Muscle layer of duodenum (tissue), 2 donors: ENCODE results near the gene CSF2RB.

Experiments
- H3K27ac ChIP-seq: one replicate; pipeline ENCODE4 v1.7.0; 2013; ENCODE audit warnings: mild to moderate bottlenecking, low read length
- H3K27me3 ChIP-seq: one replicate; pipeline ENCODE4 v1.7.0; 2013; ENCODE audit warnings: low read depth, mild to moderate bottlenecking, control low read depth, low read length
- H3K36me3 ChIP-seq, 2 donors: one replicate each; pipeline ENCODE4 v1.7.0; 2013; ENCODE audit warnings: low read length in 2 of 2, control low read depth in 1 of 2, mild to moderate bottlenecking in 1 of 2; ENCODE audit not compliant: insufficient read depth in 2 of 2, control insufficient read depth in 1 of 2
- H3K4me1 ChIP-seq, 2 donors: one replicate each; pipeline ENCODE4 v1.7.0; 2013; ENCODE audit warnings: low read length in 2 of 2, mild to moderate bottlenecking in 2 of 2, control low read depth in 1 of 2, moderate library complexity in 1 of 2; ENCODE audit not compliant: insufficient read depth in 2 of 2, control insufficient read depth in 1 of 2
- H3K4me3 ChIP-seq, 2 donors: one replicate each; pipeline ENCODE4 v1.7.0; 2013; ENCODE audit warnings: low read length in 2 of 2, low read depth in 1 of 2, mild to moderate bottlenecking in 1 of 2
- H3K9me3 ChIP-seq, 2 donors: one replicate each; pipeline ENCODE4 v1.7.0; 2013; ENCODE audit warnings: low read length in 2 of 2, control low read depth in 1 of 2, mild to moderate bottlenecking in 1 of 2; ENCODE audit not compliant: control insufficient read depth in 1 of 2
- donor health status: healthy.

The CSF2RB gene

GRCh38 chr22:36913427-36914389 is at the start of gene CSF2RB:
CSF2RB (plus strand) TSS chr22:36913628; CDS start chr22:36922208, 8,580 bp downstream.
- no peaks in the 10 kb centered on the region for H3K27me3 ChIP-seq
- H3K4me1 ChIP-seq = peaks cover 0 to 6% of the 10 kb centered on the region in 2 donors
- H3K27ac ChIP-seq = peak within 1 kb of the TSS; percentile 72
- peaks cover 0 to 3% of the 10 kb centered on the region in 2 donors for H3K9me3 ChIP-seq
- peak within 1 kb of the TSS; percentile 49 to 50 for H3K4me3 ChIP-seq
- H3K36me3 ChIP-seq = no peaks in the 10 kb centered on the region

DNA sequence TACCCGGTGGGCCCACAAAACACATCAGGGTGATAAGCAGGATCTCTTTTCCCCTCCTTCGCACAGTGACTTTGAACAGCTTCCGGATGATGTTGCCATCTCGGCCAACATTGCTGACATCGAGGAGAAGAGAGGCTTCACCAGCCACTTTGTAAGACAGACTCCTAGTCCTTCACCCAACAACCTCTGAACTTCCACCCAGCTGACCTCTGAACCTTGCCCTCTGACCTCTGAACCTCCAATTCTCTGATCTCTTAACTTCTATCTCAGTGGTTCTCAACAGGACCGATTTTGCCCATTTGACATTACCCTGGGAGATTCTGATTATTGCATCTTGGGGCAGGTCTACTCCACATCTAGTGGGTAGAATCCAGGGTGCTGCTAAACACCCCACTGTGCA is 49.4 kb upstream of the CSF2RB start:
- Histone ChIP-seq H3K9me3 (no peaks in the 10 kb centered on the region), H3K4me1 (peaks cover 2 to 4% of the 10 kb centered on the region in 2 donors), H3K27me3 (no peaks in the 10 kb centered on the region), H3K4me3 (no peak overlapping the region), H3K27ac (no peak overlapping the region), H3K36me3 (peaks cover 0 to 4% of the 10 kb centered on the region in 2 donors)

DNA sequence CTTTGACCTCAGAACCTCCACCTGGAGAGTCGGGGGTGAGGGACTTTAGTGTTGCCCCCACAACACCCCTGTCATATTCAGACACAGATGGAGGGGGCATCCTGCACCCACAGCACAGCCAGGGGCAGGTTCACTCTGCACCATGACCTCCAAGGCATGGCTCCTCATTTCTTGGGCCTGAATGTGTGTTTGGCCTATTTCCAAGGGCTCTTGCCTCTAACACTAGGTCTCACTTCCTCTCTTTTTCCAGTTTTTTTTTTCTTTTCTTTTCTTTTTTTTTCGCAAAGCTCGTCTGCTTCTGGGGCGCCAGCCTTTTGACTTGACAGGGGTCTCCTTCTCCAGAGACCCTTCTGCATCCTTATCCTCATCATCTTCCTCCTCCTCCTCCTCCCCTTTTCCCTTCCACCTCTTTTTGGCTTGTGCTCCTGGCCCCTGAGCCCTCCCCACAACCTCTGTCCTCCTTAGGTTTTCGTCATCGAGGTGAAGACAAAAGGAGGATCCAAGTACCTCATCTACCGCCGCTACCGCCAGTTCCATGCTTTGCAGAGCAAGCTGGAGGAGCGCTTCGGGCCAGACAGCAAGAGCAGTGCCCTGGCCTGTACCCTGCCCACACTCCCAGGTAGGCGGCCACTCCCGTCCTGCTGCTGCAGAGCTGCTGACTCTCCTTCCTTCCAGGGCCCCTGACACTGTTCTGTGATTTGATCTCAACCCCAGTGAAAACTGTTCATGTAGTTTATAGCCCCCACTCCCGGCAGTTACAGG is 48.8 kb upstream of the CSF2RB start:
- Histone ChIP-seq H3K4me3 (no peak overlapping the region), H3K27ac (no peak overlapping the region), H3K4me1 (peaks cover 2 to 4% of the 10 kb centered on the region in 2 donors), H3K9me3 (no peaks in the 10 kb centered on the region), H3K36me3 (peaks cover 0 to 4% of the 10 kb centered on the region in 2 donors), H3K27me3 (no peaks in the 10 kb centered on the region)

GRCh38 chr22:36865346-36865745 is 48.1 kb upstream of the CSF2RB start:
- H3K36me3 ChIP-seq = peaks cover 0 to 4% of the 10 kb centered on the region in 2 donors
- H3K27me3 ChIP-seq = no peaks in the 10 kb centered on the region
- H3K9me3 ChIP-seq = no peaks in the 10 kb centered on the region
- no peak overlapping the region for H3K4me3 ChIP-seq
- peaks cover 2 to 4% of the 10 kb centered on the region in 2 donors for H3K4me1 ChIP-seq
- no peak overlapping the region for H3K27ac ChIP-seq

GRCh38 chr22:36867695-36868094 is 45.7 kb upstream of the CSF2RB start:
- Histone ChIP-seq H3K27ac (no peak overlapping the region), H3K27me3 (no peaks in the 10 kb centered on the region), H3K9me3 (no peaks in the 10 kb centered on the region), H3K4me1 (peaks cover 2 to 4% of the 10 kb centered on the region in 2 donors), H3K36me3 (peaks cover 0 to 4% of the 10 kb centered on the region in 2 donors), H3K4me3 (no peak overlapping the region)

GRCh38 chr22:36868546-36869181 is 44.8 kb upstream of the CSF2RB start:
- Histone ChIP-seq H3K27me3 (no peaks in the 10 kb centered on the region), H3K4me3 (no peak overlapping the region), H3K4me1 (peaks cover 3 to 7% of the 10 kb centered on the region in 2 donors), H3K9me3 (no peaks in the 10 kb centered on the region), H3K36me3 (peaks cover 0 to 4% of the 10 kb centered on the region in 2 donors), H3K27ac (no peak overlapping the region)

GRCh38 chr22:36870250-36870649 is 43.2 kb upstream of the CSF2RB start:
- no peaks in the 10 kb centered on the region for H3K9me3 ChIP-seq
- peaks cover 3 to 5% of the 10 kb centered on the region in 2 donors for H3K4me1 ChIP-seq
- H3K4me3 ChIP-seq = no peak overlapping the region
- H3K27me3 ChIP-seq = no peaks in the 10 kb centered on the region
- H3K36me3 ChIP-seq = peaks cover 0 to 4% of the 10 kb centered on the region in 2 donors
- no peak overlapping the region for H3K27ac ChIP-seq

GRCh38 chr22:36871669-36872081 is 41.8 kb upstream of the CSF2RB start:
- H3K9me3 ChIP-seq = no peaks in the 10 kb centered on the region
- no peak overlapping the region for H3K27ac ChIP-seq
- H3K4me1 ChIP-seq = peaks cover 3 to 5% of the 10 kb centered on the region in 2 donors
- H3K36me3 ChIP-seq = peaks cover 0 to 4% of the 10 kb centered on the region in 2 donors
- H3K27me3 ChIP-seq = no peaks in the 10 kb centered on the region
- H3K4me3 ChIP-seq = no peak overlapping the region

- no peak overlapping the region for H3K27ac ChIP-seq
- no peak overlapping the region for H3K4me3 ChIP-seq
- H3K4me1 ChIP-seq = peaks cover 3 to 5% of the 10 kb centered on the region in 2 donors
- no peaks in the 10 kb centered on the region for H3K27me3 ChIP-seq
- H3K36me3 ChIP-seq = peaks cover 0 to 4% of the 10 kb centered on the region in 2 donors
- no peaks in the 10 kb centered on the region for H3K9me3 ChIP-seq
Observed at GRCh38 chr22:36872084-36872483, 41.3 kb upstream of the CSF2RB start.

DNA sequence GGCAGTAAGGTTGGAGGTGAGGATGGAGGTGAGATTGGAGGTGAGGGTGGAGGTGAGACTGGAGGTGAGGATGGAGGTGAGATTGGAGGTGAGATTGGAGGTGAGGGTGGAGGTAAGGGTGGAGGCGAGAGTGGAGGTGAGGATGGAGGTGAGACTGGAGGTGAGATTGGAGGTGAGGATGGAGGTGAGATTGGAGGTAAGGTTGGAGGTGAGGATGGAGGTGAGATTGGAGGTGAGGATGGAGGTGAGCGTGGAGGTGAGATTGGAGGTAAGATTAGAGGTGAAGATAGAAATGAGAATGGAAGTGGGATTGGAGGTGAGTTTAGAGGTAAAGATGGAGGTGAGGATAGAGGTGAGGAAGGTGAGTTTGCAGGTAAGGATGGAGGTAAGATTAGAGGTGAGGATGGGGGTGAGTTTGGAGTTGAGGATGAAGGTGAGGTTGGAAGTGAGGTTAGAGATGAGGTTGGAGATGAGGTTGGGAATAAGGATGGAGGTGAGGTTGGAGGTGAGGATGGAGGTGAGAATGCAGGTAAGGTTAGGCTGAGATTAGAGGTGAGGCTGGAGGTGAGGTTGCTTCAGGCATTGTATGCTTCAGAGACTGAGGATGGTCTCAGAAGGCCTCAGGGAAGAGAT is 40.4 kb upstream of the CSF2RB start:
- Histone ChIP-seq H3K36me3 (no peaks in the 10 kb centered on the region), H3K4me1 (peaks cover 3 to 5% of the 10 kb centered on the region in 2 donors), H3K4me3 (no peak overlapping the region), H3K9me3 (no peaks in the 10 kb centered on the region), H3K27ac (no peak overlapping the region), H3K27me3 (no peaks in the 10 kb centered on the region)
